ENCODE results near the gene TRMT11. TPM values are rescaled to one million over a fixed set of nuclear protein-coding genes. Genes with fewer than 3 reads are reported as not detected.

Gene TRMT11
- total and polyA plus RNA-seq, 10 of the 15 experiments (the other 5 are each of a cell fraction or from before 2014, with no cell fraction given) = 34.0 to 81.1 (median 43.7) TPM

DNA sequence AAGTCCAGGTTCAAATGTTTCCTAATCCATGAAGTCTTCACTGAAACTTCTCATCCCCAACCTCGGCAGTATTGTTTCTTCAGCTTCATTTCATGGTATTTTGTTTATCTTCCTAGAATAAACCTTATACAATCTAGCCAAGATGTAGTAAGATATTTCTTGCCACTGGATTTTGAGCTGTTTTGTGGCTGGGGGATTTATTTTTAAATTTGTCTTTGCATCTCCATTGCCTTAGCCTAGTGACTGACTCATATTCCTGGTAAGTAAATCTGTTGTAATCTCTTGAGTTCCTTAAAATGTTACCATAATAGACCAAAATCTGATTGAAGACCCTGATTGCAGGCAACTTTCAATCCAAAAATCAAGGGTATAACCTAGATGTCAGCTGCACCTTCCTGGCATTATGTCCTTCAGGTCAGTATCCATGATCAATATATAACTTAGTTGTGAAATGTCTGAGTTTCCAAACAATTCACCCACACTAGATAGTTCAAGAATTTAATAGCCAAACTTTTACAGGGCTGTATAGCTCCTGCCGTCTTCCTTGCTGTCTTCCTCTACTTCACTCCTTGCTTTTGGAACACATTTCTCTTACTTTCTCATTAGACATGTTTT is 4.7 kb upstream of the TRMT11 start:
- Histone ChIP-seq H3K4me3 (no peak overlapping the region), H3K4me1 (ENCODE audit: control insufficient read depth, insufficient read depth, low read length) (peaks cover 5% of the 10 kb centered on the region; the same call in 1 of the 2 replicates), H3K9ac (ENCODE audit: control insufficient read depth, insufficient read depth, low read length) (no peak overlapping the region), H3K27me3 (replicated peaks in 1 of 2; ENCODE audit: control insufficient read depth in 2 of 2, insufficient read depth in 2 of 2, low read length in 1 of 2) (no peaks in the 10 kb centered on the region), H3K79me2 (ENCODE audit: control insufficient read depth, insufficient read depth, low read length) (peaks cover 15% of the 10 kb centered on the region), H3K4me2 (ENCODE audit: control insufficient read depth, insufficient read depth) (no peak overlapping the region), H2AFZ (ENCODE audit: control insufficient read depth, low read depth, low read length) (no peak overlapping the region), H3K9me3 (replicated peaks; ENCODE audit: control insufficient read depth, insufficient read depth, low read length) (no peaks in the 10 kb centered on the region), H3K36me3 (ENCODE audit: control insufficient read depth in 2 of 2, insufficient read depth in 2 of 2, low read length in 1 of 2) (no peaks in the 10 kb centered on the region), H3K27ac (ENCODE audit: control insufficient read depth, insufficient read depth) (no peak overlapping the region), H4K20me1 (ENCODE audit: control insufficient read depth, insufficient read depth) (no peaks in the 10 kb centered on the region)
- in situ Hi-C loops (cut with MboI) = no loop called here
- RAD21 ChIA-PET (ENCODE audit: unreplicated experiment) = interaction anchor here (0.7 to 1.2 kb wide), 3 partner anchors 24 to 200 kb away, joined by 3 read pairs; no protein-coding TSS in a partner anchor
- POLR2A ChIA-PET = interaction anchor here (0.5 kb wide), 1 partner anchor 193 kb away, joined by 3 read pairs; no protein-coding TSS in a partner anchor
- no peak for TF ChIP-seq KLF5 (IDR thresholded peaks at IDR 0.05; ENCODE audit: partially characterized antibody)
- TF ChIP-seq CTCF (IDR thresholded peaks at IDR 0.05 in 2 of 3, conservative IDR thresholded peaks at IDR 0.05 in 1 of 3; ENCODE audit: control insufficient read depth in 2 of 3, extremely low read depth in 1 of 3, insufficient read depth in 1 of 3, low read depth in 3 of 3, low read length in 3 of 3) = no peak
- TF ChIP-seq ZNF384 (IDR thresholded peaks at IDR 0.05; ENCODE audit: borderline replicate concordance, low read depth, low read length) = no peak
- no peak for TF ChIP-seq YBX1 (IDR thresholded peaks at IDR 0.05)
- TF ChIP-seq ATF2 (IDR thresholded peaks at IDR 0.05; ENCODE audit: low read length) = no peak
- TF ChIP-seq NFYA (IDR thresholded peaks at IDR 0.05; ENCODE audit: borderline replicate concordance, low read depth, low read length) = no peak
- no peak for TF ChIP-seq FOXK2 (IDR thresholded peaks at IDR 0.05)
- no peak for TF ChIP-seq SPI1 (IDR thresholded peaks at IDR 0.05; ENCODE audit: borderline replicate concordance, insufficient read depth, low read depth, low read length)
- no peak for TF ChIP-seq TARDBP (IDR thresholded peaks at IDR 0.05; ENCODE audit: borderline replicate concordance)
- BruUV-seq (replicated peaks) = no TSS peak
- DNase-seq (ENCODE audit: low read depth, low spot score) = no peak
- intact Hi-C loops (cut with micrococcal nuclease; ENCODE audit: unreplicated experiment) = no loop called here
- CTCF ChIA-PET = interaction anchor here (0.7 to 2.1 kb wide), 7 partner anchors 11 to 203 kb away, joined by 3 to 7 read pairs (median 3); no protein-coding TSS in a partner anchor
- WGBS (ENCODE audit: insufficient coverage, insufficient replicate concordance, low lambda C conversion rate, missing lambda C conversion rate) = 75% methylated on average over 2 of the region's 2 CpGs
- SMC1A ChIA-PET (ENCODE audit: uncharacterized antibody, unreplicated experiment) = interaction anchor here (0.6 to 2.3 kb wide), 4 partner anchors 13 to 374 kb away, joined by 3 to 14 read pairs (median 3); no protein-coding TSS in a partner anchor
- no peak for ATAC-seq
- no peak for FAIRE-seq
